HCT116 (cell line): ENCODE data around the gene PRIMPOL. TPM values are rescaled to one million over a fixed set of nuclear protein-coding genes. Genes with fewer than 3 reads are reported as not detected.

Experiments used
- ATAC-seq: fragments of 200-7000 bp; cut with Tn5 transposase; 2 replicates; pipeline ENCODE4 v1.9.1; 2020; ENCODE audit warnings: mild to moderate bottlenecking, moderate library complexity
- BruUV-seq: library from RNA; stranded (reverse); fragments of 400-500 nt; replicated peaks from 2 replicates; lab custom pipeline; 2021; lab: Mats Ljungman, UMichigan
- CTCF ChIA-PET: fragments of 300-600 bp; sonication (Branson Sonifier 250); formaldehyde crosslinking; loops from one replicate; lab custom pipeline; 2021; ENCODE audit warnings: antibody characterized with exemption; lab: Charles Lee
- POLR2A ChIA-PET: fragments of 300-600, 350-600 bp; sonication (Branson Sonifier 250); formaldehyde crosslinking; loops from one replicate; lab custom pipeline; 2021; ENCODE audit warnings: antibody characterized with exemption; lab: Charles Lee
- RAD21 ChIA-PET, 2 experiments: fragments of 300-600 bp; sonication (Branson Sonifier 250); formaldehyde crosslinking; loops; one replicate each; lab custom pipeline; 2023; ENCODE audit warnings: low total read pairs in 2 of 2; ENCODE audit not compliant: uncharacterized antibody in 2 of 2, unreplicated experiment in 2 of 2, low non-redundant PET in 1 of 2; lab: Charles Lee
- DNase-seq: peaks from one replicate; pipeline ENCODE4 v3.0.0-alpha.2; 2010; ENCODE audit warnings: low read depth, low spot score
- H2AFZ ChIP-seq: fragments of 200-600 bp; shearing (Covaris generic), sonication (generic); 2 replicates; pipeline ENCODE4 v1.6.1; 2017; ENCODE audit warnings: low read depth, mixed run types, mixed read lengths, antibody characterized with exemption, low read length; ENCODE audit not compliant: poor library complexity, severe bottlenecking
- H3K27ac ChIP-seq: 2 replicates; pipeline ENCODE4 v1.5.1; 2012; ENCODE audit warnings: low read depth, low read length
- H3K27me3 ChIP-seq: fragments of 200-600 bp; sonication (generic); 2 replicates; pipeline ENCODE4 v1.6.1; 2016; ENCODE audit warnings: mixed run types, low read length, mixed read lengths; ENCODE audit not compliant: insufficient read depth
- H3K36me3 ChIP-seq, 2 experiments: fragments of 200-500 bp in 1 of 2; fragments of 200-600 bp in 1 of 2; sonication (Bioruptor generic) in 1 of 2; sonication (generic) in 1 of 2; 2 replicates each; pipeline versions ENCODE4 v1.5.1 to v1.6.1; 2014 to 2016; ENCODE audit warnings: low read length in 2 of 2, inconsistent platforms in 1 of 2, mixed read lengths in 1 of 2, mixed run types in 1 of 2; ENCODE audit not compliant: insufficient read depth in 2 of 2, control insufficient read depth in 1 of 2
- H3K4me1 ChIP-seq, 2 experiments: fragments of 200-600 bp in 1 of 2; sonication (generic) in 1 of 2; 2 replicates each; pipeline versions ENCODE4 v1.5.1 to v1.6.1; 2012 to 2017; ENCODE audit warnings: low read length in 2 of 2, inconsistent platforms in 1 of 2, mild to moderate bottlenecking in 1 of 2, mixed read lengths in 1 of 2, mixed run types in 1 of 2, moderate library complexity in 1 of 2; ENCODE audit not compliant: insufficient read depth in 2 of 2, control insufficient read depth in 1 of 2
- H3K4me2 ChIP-seq: fragments of 200-600 bp; sonication (generic); 2 replicates; pipeline ENCODE4 v1.6.1; 2017; ENCODE audit warnings: mixed run types, low read length, mixed read lengths
- H3K4me3 ChIP-seq, 2 experiments: fragments of 200-600 bp in 1 of 2; sonication (generic) in 1 of 2; replicated peaks in 1 of 2; 2 replicates each; pipeline ENCODE4 v1.5.1; 2011 to 2016; ENCODE audit warnings: low read length in 2 of 2, control low read depth in 1 of 2, low read depth in 1 of 2, mild to moderate bottlenecking in 1 of 2, mixed read lengths in 1 of 2, mixed run types in 1 of 2
- H3K79me2 ChIP-seq: fragments of 200-600 bp; sonication (generic); 2 replicates; pipeline ENCODE4 v1.6.1; 2017; ENCODE audit warnings: mild to moderate bottlenecking, mixed run types, low read length, moderate library complexity, mixed read lengths; ENCODE audit not compliant: insufficient read depth
- H3K9ac ChIP-seq: fragments of 200-600 bp; sonication (generic); 2 replicates; pipeline ENCODE4 v1.6.1; 2016; ENCODE audit warnings: low read length, mixed read lengths
- H3K9me2 ChIP-seq: fragments of 200-600 bp; sonication (generic), shearing (Covaris generic); 2 replicates; pipeline ENCODE4 v1.6.1; 2017; ENCODE audit warnings: mixed run types, mild to moderate bottlenecking, moderate library complexity; ENCODE audit not compliant: insufficient read depth
- H3K9me3 ChIP-seq, 2 experiments: fragments of 200-500 bp in 1 of 2; fragments of 200-600 bp in 1 of 2; sonication (Bioruptor generic) in 1 of 2; sonication (generic) in 1 of 2; 2 replicates each; pipeline ENCODE4 v1.6.1; 2014 to 2017; ENCODE audit warnings: low read length in 2 of 2, mixed read lengths in 2 of 2, inconsistent platforms in 1 of 2, low read depth in 1 of 2, mild to moderate bottlenecking in 1 of 2, mixed run types in 1 of 2, moderate library complexity in 1 of 2; ENCODE audit not compliant: control insufficient read depth in 1 of 2, insufficient read depth in 1 of 2
- H4K20me1 ChIP-seq: fragments of 200-600 bp; sonication (generic), shearing (Covaris generic); 2 replicates; pipeline ENCODE4 v1.6.1; 2017; ENCODE audit warnings: mixed run types, mild to moderate bottlenecking, moderate library complexity; ENCODE audit not compliant: insufficient read depth
- CBX3 ChIP-seq: IDR thresholded peaks from 2 replicates; pipeline ENCODE4 v1.6.1; 2012; ENCODE audit warnings: low read depth
- EGR1 ChIP-seq: IDR thresholded peaks from 2 replicates; pipeline ENCODE4 v1.6.1; 2012; ENCODE audit warnings: low read depth
- EZH2 ChIP-seq: fragments of 200-600 bp; sonication (generic); IDR thresholded peaks from 2 replicates; pipeline ENCODE4 v1.6.1; 2017; ENCODE audit warnings: antibody characterized with exemption, mixed run types
- EZH2phosphoT487 ChIP-seq: fragments of 200-600 bp; IDR thresholded peaks from 2 replicates; pipeline ENCODE4 v1.6.1; 2018; ENCODE audit warnings: antibody characterized with exemption, borderline replicate concordance
- FOSL1 ChIP-seq: IDR thresholded peaks from 2 replicates; pipeline ENCODE4 v1.6.1; 2012; ENCODE audit warnings: low read depth
- JUND ChIP-seq: IDR thresholded peaks from 2 replicates; pipeline ENCODE4 v1.6.1; 2012
- POLR2A ChIP-seq: IDR thresholded peaks from 2 replicates; pipeline ENCODE4 v1.7.0; 2011; ENCODE audit warnings: borderline replicate concordance; ENCODE audit not compliant: insufficient read depth, insufficient read length; ENCODE audit errors: extremely low read depth
- POLR2AphosphoS5 ChIP-seq: IDR thresholded peaks from 2 replicates; pipeline ENCODE4 v1.6.1; 2011; ENCODE audit warnings: mild to moderate bottlenecking, low read depth, low read length, moderate library complexity
- RAD21 ChIP-seq: IDR thresholded peaks from 2 replicates; pipeline ENCODE4 v1.6.1; 2012; ENCODE audit warnings: low read depth, mild to moderate bottlenecking
- SP1 ChIP-seq: IDR thresholded peaks from 2 replicates; pipeline ENCODE4 v1.6.1; 2012; ENCODE audit warnings: low read depth
- SRF ChIP-seq: IDR thresholded peaks from 2 replicates; pipeline ENCODE4 v1.6.1; 2012; ENCODE audit warnings: low read depth
- TCF7L2 ChIP-seq: IDR thresholded peaks from 2 replicates; pipeline ENCODE4 v1.7.0; 2011; ENCODE audit warnings: borderline replicate concordance, inconsistent platforms; ENCODE audit not compliant: insufficient read depth, insufficient read length; ENCODE audit errors: extremely low read depth
- YY1 ChIP-seq: IDR thresholded peaks from 2 replicates; pipeline ENCODE4 v1.6.1; 2011; ENCODE audit warnings: low read length, low read depth, moderate library complexity, mild to moderate bottlenecking; ENCODE audit not compliant: insufficient replicate concordance; ENCODE audit errors: extremely low read depth
- ZFX ChIP-seq: fragments of 450-650 bp; IDR thresholded peaks from 2 replicates; pipeline ENCODE4 v1.6.1; 2017
- intact Hi-C: fragments of 100-400 bp; cut with micrococcal nuclease; formaldehyde crosslinking; loops from 2 replicates; pipeline ENCODE4 v1.10.0; 2022
- total RNA-seq: library from RNA; stranded (reverse); gene quantifications from one replicate; pipeline ENCODE4 v1.2.1, GENCODE V29; 2021; ENCODE audit not compliant: unreplicated experiment
- TF ChIP-seq, protein P1 (sequence below): IDR thresholded peaks from 2 replicates; pipeline ENCODE4 v1.6.1; 2012
- TF ChIP-seq, protein P2 (sequence below): IDR thresholded peaks from 2 replicates; pipeline ENCODE4 v1.6.1; 2012
- TF ChIP-seq, protein P3 (sequence below): IDR thresholded peaks from 2 replicates; pipeline ENCODE4 v1.6.1; 2011; ENCODE audit warnings: mild to moderate bottlenecking, low read length, moderate library complexity; ENCODE audit not compliant: insufficient replicate concordance; ENCODE audit errors: extremely low read depth
- TF ChIP-seq, protein P4 (sequence below): IDR thresholded peaks from 2 replicates; pipeline ENCODE4 v1.6.1; 2012; ENCODE audit warnings: low read depth

Gene PRIMPOL
- total RNA-seq, 1 experiment from 2014 or later: 11.3 TPM

DNA sequence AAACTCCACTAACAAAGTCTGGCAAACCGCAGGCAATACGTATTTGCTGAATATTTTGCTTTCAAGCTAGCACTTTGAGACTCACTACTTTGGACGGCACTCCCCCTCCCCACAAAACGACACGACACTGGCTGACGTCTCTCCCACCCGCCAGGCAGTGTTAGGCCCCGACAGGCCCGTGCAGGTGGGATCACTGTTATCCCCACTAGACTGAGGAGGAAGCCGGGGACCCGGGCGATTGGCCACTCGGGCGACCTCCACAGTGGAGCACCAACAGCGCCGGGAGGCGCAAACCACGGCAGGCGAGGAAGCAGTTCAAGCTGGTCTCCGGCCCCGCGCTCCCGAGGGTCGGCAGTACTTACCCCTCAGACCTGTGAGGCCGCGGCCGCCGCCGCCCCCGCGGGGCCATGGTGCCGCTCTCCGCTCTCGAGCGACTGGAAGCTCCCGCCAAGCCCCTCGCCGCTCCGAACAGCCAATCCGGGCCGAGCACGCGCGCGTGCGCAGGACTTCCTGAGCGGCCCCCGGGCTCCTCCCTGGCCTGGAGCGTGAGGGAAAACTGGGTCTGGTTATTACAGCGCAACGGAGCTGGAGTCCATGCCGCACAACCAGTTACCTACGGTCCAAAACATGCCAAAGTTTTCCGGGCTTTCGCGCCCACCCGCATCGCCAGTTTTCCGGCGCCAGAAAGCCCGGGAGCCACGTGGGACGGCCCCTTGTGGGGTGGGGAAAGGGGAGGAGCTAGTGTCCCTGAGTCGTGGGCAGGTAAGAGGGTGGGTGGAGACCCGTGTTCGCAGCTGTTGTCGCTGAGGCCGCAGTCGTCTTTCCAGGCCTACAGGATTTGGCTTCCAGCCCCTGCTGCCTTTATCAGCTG lies 84.4 kb downstream of the PRIMPOL start, which contains the start of gene CENPU:
TSS of gene CENPU (minus strand) at position 443 of the 871 bp plus-strand sequence. CDS start at position 409, 34 bp downstream.
- H3K4me1 ChIP-seq: peaks cover 0 to 7% of the 10 kb centered on the region in 2 experiments; a peak in 2 of 4 replicates
- ATAC-seq: peak; percentile 92

More for the DNA sequence above, 84.4 kb downstream of the PRIMPOL start, which contains the start of gene CENPU:
- Histone ChIP-seq H4K20me1 (no peaks in the 10 kb centered on the region), H3K9me3 (no peaks in the 10 kb centered on the region), H3K79me2 (peaks cover 42% of the 10 kb centered on the region), H3K9me2 (no peaks in the 10 kb centered on the region), H3K4me3 (peak within 1 kb of the TSS; percentile 77 to 81), H3K4me2 (peak within 1 kb of the TSS; percentile 84), H3K36me3 (no peaks in the 10 kb centered on the region), H3K27ac (peak within 1 kb of the TSS; percentile 54), H3K27me3 (no peaks in the 10 kb centered on the region), H2AFZ (no peak within 1 kb of the TSS), H3K9ac (peak within 1 kb of the TSS; percentile 90)
- TF ChIP-seq POLR2A: no peak
- TF ChIP-seq SP1: peak; percentile 100
- peak; percentile 13 for TF ChIP-seq TCF7L2
- peak; percentile 82; the same call in 1 of the 2 replicates for TF ChIP-seq CBX3
- TF ChIP-seq EZH2: no peak
- TF ChIP-seq, protein P1, sequence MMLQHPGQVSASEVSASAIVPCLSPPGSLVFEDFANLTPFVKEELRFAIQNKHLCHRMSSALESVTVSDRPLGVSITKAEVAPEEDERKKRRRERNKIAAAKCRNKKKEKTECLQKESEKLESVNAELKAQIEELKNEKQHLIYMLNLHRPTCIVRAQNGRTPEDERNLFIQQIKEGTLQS: no peak
- TF ChIP-seq, protein P2, sequence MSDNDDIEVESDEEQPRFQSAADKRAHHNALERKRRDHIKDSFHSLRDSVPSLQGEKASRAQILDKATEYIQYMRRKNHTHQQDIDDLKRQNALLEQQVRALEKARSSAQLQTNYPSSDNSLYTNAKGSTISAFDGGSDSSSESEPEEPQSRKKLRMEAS: peak; percentile 94
- peak; percentile 67 for TF ChIP-seq EGR1
- TF ChIP-seq POLR2AphosphoS5: peak; percentile 79
- TF ChIP-seq RAD21: no peak
- no peak for TF ChIP-seq FOSL1
- TF ChIP-seq, protein P3, sequence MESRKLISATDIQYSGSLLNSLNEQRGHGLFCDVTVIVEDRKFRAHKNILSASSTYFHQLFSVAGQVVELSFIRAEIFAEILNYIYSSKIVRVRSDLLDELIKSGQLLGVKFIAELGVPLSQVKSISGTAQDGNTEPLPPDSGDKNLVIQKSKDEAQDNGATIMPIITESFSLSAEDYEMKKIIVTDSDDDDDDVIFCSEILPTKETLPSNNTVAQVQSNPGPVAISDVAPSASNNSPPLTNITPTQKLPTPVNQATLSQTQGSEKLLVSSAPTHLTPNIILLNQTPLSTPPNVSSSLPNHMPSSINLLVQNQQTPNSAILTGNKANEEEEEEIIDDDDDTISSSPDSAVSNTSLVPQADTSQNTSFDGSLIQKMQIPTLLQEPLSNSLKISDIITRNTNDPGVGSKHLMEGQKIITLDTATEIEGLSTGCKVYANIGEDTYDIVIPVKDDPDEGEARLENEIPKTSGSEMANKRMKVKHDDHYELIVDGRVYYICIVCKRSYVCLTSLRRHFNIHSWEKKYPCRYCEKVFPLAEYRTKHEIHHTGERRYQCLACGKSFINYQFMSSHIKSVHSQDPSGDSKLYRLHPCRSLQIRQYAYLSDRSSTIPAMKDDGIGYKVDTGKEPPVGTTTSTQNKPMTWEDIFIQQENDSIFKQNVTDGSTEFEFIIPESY: no peak
- TF ChIP-seq JUND: peak; percentile 98
- peak; percentile 17; the same call in 1 of the 2 replicates for TF ChIP-seq ZFX
- TF ChIP-seq, protein P4, sequence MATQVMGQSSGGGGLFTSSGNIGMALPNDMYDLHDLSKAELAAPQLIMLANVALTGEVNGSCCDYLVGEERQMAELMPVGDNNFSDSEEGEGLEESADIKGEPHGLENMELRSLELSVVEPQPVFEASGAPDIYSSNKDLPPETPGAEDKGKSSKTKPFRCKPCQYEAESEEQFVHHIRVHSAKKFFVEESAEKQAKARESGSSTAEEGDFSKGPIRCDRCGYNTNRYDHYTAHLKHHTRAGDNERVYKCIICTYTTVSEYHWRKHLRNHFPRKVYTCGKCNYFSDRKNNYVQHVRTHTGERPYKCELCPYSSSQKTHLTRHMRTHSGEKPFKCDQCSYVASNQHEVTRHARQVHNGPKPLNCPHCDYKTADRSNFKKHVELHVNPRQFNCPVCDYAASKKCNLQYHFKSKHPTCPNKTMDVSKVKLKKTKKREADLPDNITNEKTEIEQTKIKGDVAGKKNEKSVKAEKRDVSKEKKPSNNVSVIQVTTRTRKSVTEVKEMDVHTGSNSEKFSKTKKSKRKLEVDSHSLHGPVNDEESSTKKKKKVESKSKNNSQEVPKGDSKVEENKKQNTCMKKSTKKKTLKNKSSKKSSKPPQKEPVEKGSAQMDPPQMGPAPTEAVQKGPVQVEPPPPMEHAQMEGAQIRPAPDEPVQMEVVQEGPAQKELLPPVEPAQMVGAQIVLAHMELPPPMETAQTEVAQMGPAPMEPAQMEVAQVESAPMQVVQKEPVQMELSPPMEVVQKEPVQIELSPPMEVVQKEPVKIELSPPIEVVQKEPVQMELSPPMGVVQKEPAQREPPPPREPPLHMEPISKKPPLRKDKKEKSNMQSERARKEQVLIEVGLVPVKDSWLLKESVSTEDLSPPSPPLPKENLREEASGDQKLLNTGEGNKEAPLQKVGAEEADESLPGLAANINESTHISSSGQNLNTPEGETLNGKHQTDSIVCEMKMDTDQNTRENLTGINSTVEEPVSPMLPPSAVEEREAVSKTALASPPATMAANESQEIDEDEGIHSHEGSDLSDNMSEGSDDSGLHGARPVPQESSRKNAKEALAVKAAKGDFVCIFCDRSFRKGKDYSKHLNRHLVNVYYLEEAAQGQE: no peak
- TF ChIP-seq EZH2phosphoT487: no peak
- 0 out of 2 replicates have a peak, but pooled peaks have one; percentile 19 for TF ChIP-seq SRF
- peak; percentile 68 for TF ChIP-seq YY1
- ChIA-PET RAD21 (no interaction called here), POLR2A (interaction anchor here (0.7 to 1.3 kb wide), 3 partner anchors 12 to 86 kb away, joined by 3 to 4 read pairs (median 3); partner anchors contain the start of genes CASP3 and PRIMPOL), CTCF (interaction anchor here (0.5 to 1.8 kb wide), 3 partner anchors 12 to 362 kb away, joined by 3 to 7 read pairs (median 3); no protein-coding TSS in a partner anchor)
- BruUV-seq: TSS peak; percentile 61
- peak; percentile 91 for DNase-seq
- intact Hi-C loops: loop anchor here (10.0 kb wide), 1 partner anchor 469 kb away; no protein-coding TSS in a partner anchor
